Fibroblast of mammary gland (primary cell): ENCODE data around the gene SSUH2.

ENCODE experiments used
- DNase-seq: peaks from one replicate; pipeline ENCODE4 v3.0.0-alpha.2; 2010; ENCODE audit warnings: low read depth
- H3K4me3 ChIP-seq: 2 replicates; pipeline ENCODE4 v1.5.1; 2011; ENCODE audit warnings: low read depth, mild to moderate bottlenecking, low read length, moderate library complexity; ENCODE audit not compliant: control insufficient read depth
- TF ChIP-seq, protein P1 (sequence below): conservative IDR thresholded peaks from 2 replicates; pipeline ENCODE4 v1.5.1; 2011; ENCODE audit warnings: low read depth, low read length, inconsistent platforms; ENCODE audit not compliant: control insufficient read depth, insufficient read depth

SSUH2 gene

DNA sequence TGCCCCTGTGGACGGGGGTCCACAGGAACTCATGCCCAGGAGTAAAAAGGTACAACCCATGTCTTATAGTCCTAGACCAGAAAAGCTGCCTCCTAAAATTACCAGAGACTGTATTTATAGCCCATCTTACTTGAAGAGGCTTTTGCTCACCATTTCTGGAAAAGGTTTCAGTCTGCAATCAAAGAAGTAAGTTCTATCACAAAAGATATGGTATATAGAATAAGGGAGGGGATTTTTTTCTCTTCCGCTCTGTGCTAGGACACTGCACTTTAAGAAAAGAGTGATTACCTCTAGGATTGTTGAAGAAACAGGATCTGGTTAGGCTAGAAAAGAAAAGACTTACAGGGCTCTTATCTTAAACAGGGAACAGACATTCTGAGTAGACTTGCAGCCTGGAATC is 2.6 kb downstream of the SSUH2 start:
- no peak for DNase-seq
- TF ChIP-seq, protein P1, sequence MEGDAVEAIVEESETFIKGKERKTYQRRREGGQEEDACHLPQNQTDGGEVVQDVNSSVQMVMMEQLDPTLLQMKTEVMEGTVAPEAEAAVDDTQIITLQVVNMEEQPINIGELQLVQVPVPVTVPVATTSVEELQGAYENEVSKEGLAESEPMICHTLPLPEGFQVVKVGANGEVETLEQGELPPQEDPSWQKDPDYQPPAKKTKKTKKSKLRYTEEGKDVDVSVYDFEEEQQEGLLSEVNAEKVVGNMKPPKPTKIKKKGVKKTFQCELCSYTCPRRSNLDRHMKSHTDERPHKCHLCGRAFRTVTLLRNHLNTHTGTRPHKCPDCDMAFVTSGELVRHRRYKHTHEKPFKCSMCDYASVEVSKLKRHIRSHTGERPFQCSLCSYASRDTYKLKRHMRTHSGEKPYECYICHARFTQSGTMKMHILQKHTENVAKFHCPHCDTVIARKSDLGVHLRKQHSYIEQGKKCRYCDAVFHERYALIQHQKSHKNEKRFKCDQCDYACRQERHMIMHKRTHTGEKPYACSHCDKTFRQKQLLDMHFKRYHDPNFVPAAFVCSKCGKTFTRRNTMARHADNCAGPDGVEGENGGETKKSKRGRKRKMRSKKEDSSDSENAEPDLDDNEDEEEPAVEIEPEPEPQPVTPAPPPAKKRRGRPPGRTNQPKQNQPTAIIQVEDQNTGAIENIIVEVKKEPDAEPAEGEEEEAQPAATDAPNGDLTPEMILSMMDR, result no peak
- no peak overlapping the region for H3K4me3 ChIP-seq

DNA sequence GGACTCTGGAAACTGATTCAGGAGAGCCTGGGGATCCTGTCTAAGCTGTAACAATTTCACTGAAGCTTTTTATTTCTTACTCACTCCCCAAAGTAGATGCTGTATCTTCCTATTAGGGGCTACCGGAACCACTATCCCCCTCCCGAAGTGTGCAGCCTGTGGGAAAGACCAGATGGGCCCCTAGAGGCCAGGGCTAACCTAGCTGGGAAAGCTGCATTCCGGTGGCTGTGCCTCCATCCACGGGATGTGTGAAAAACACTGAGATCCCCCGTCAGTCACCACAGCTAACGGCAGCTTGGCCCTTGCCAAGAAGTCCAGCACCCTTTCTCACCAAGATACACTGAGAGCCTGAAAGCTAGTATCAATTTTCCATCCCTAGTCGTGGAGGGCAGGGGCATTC is 3.1 kb downstream of the SSUH2 start:
- TF ChIP-seq, protein P1, result no peak
- no peak for DNase-seq
- H3K4me3 ChIP-seq, result no peak overlapping the region

DNA sequence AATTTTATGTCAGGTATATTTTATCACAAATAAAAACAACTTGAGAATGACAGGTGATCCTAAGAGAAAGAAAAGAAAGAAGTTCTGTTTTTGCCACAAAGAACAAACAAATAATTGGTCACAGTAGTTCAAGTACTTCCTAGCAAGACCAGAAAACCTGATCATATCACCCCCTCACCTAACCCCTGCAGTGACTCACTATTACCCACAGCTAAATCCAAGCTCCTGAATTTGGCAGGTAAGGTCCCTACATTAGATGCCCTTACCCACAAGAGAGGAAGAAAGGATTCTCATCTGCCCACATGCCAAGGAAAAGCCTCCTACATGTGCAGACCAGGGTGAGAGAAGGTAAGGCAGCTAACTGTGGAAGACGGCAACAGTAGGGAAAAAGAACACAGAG is 4.4 kb downstream of the SSUH2 start:
- H3K4me3 ChIP-seq, result no peak overlapping the region
- no peak for DNase-seq
- TF ChIP-seq, protein P1, result no peak

DNA sequence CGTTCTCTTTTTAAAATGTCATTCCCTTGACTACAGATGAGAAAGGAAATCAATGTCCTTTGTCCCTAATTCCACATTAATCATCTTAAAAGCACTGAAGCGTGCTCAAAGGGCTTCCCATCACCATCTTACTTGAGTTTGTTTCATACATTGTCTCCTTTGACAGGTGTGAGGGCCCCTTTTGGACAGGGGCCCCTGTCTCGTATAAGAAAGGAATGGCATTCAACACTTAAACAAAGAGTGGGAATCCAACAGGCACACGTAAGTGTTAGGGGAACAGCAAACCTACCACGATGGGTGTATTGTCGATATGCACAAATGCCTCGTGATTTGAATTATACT is 5.0 kb downstream of the SSUH2 start:
- no peak overlapping the region for H3K4me3 ChIP-seq
- no peak for DNase-seq
- TF ChIP-seq, protein P1, result no peak

DNA sequence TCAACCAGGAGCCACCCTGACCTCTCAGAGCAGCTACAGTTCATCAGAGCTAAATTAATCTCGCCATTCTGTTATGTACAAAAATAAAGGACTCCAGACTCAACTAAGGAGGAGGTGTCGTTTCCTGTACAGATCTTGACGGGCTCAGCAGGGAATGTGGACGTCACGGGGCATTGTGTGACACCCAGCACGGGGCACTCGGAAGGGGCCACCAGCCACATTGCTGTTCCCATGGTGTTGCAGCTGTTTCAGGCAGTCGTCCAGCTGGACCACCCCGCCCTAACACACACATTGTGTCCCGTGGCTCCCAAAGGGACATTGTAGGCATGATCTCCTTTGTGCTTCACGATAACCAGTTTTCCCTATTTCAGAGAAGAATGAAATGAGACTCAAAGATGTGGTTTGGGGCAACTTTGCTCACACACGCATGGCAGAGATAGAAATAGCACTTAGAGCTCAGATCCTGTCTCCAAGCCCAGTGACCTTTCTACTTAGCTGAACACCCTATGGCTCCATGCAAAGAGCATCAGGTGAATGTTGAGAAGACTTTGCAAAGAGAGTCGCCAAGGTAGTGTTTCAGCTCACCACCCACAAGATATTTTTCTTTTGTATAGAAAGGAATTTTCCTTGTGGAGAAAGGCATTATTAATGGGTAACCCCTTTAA is 5.5 kb downstream of the SSUH2 start:
- no peak overlapping the region for H3K4me3 ChIP-seq
- no peak for DNase-seq
- TF ChIP-seq, protein P1, result no peak

DNA sequence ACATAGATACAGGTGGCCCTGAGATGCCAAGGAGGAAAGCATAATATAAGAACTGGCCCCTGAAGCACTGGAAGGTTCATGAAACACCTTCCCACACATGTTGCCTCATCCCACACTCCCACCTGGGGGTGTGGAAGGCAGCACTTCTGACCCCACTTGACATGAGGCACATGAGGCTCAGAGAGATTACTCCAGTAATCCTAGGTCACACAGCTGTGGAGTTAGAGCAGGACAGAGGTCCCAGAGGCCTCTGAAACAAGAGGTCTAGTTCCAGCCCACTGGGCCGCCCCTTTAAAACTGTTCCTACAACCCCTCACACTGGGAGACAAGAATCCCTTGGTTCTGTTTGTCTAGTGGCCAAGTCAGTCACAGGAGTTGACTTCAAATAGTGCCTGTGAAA is 7.2 kb downstream of the SSUH2 start:
- no peak overlapping the region for H3K4me3 ChIP-seq
- DNase-seq, result no peak
- TF ChIP-seq, protein P1, result no peak

DNA sequence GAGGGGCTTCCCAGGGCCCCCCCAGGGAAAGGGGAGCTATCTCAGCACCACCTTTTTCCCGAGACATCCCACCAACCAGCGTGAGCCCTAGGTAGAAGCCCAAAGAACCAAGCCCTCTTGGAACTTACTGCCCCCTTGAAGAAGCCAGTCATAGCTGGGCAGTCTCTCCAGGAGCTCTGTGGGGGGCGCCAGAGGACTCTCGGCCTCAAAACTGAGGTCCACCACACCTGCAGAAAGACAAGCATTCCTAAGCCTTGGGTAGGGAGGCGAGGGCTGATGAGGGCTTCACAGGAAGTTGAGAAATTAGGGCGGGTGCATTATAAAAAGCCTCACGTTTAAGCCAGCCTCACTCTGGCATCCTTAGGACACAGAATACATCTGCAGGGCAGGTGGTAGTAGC is 9.0 kb downstream of the SSUH2 start:
- H3K4me3 ChIP-seq, result no peak overlapping the region
- no peak for DNase-seq
- TF ChIP-seq, protein P1, result no peak
